ENCODE results near the gene INPP5D. TPM values are rescaled to one million over a fixed set of nuclear protein-coding genes. Genes with fewer than 3 reads are reported as not detected.

Gene INPP5D
- total and polyA plus RNA-seq, 7 donors, result 1.2 to 4.2 (median 2.8) TPM

DNA sequence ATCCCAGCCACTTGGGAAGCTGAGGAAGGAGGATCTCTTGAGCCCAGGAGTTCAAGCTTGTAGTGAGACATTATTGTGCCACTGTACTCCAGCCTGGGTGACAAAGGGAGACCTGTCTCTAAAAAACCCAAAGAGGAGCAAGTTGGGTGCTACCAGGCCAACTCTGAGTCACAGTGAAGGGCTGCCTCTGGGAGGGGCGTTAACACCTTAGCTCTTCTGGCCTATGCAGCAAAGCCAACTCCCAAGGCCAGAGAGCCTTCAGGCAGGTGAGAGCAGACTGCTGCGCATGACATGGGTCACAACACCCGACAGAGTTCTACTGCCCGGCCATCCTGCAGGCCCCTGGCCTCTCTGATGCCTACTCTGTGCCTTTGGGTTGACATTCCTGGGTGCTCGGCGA is 158.7 kb downstream of the INPP5D start:
- no peaks in the 10 kb centered on the region for H3K9me3 ChIP-seq
- H3K27me3 ChIP-seq (ENCODE audit: insufficient read depth in 3 of 3, low read length in 2 of 3), result no peaks in the 10 kb centered on the region
- no peak for TF ChIP-seq CTCF (IDR thresholded peaks at IDR 0.05)
- no peak for ATAC-seq
- no peaks in the 10 kb centered on the region for H3K4me1 ChIP-seq
- no peak overlapping the region for H3K27ac ChIP-seq
- no peak overlapping the region for H3K4me3 ChIP-seq
- no peaks in the 10 kb centered on the region for H3K36me3 ChIP-seq (ENCODE audit: insufficient read depth in 1 of 2, low read depth in 1 of 2)
- intact Hi-C loops (cut with DNase I), result no loop called here
- no peak for DNase-seq
- 94 to 98% (median 96%) methylated on average over 6 of the region's 6 CpGs for WGBS, 3 donors

GRCh38 chr2:233219848-233220247 is 159.7 kb downstream of the INPP5D start:
- ATAC-seq (no peak), DNase-seq (no peak)
- no peaks in the 10 kb centered on the region for H3K27me3 ChIP-seq (ENCODE audit: insufficient read depth in 3 of 3, low read length in 2 of 3)
- no peak for TF ChIP-seq CTCF (IDR thresholded peaks at IDR 0.05)
- intact Hi-C loops (cut with DNase I), result no loop called here
- 80 to 100% (median 100%) methylated on average over 1 of the region's 1 CpG for WGBS, 3 donors
- H3K4me3 ChIP-seq, result no peak overlapping the region
- no peaks in the 10 kb centered on the region for H3K36me3 ChIP-seq (ENCODE audit: insufficient read depth in 1 of 2, low read depth in 1 of 2)
- H3K27ac ChIP-seq, result no peak overlapping the region
- H3K9me3 ChIP-seq, result no peaks in the 10 kb centered on the region
- H3K4me1 ChIP-seq, result no peaks in the 10 kb centered on the region

GRCh38 chr2:233221378-233222063 is 161.4 kb downstream of the INPP5D start:
- WGBS, 3 donors, result 55 to 60% (median 58%) methylated on average over 2 of the region's 2 CpGs
- ATAC-seq, result no peak

DNA sequence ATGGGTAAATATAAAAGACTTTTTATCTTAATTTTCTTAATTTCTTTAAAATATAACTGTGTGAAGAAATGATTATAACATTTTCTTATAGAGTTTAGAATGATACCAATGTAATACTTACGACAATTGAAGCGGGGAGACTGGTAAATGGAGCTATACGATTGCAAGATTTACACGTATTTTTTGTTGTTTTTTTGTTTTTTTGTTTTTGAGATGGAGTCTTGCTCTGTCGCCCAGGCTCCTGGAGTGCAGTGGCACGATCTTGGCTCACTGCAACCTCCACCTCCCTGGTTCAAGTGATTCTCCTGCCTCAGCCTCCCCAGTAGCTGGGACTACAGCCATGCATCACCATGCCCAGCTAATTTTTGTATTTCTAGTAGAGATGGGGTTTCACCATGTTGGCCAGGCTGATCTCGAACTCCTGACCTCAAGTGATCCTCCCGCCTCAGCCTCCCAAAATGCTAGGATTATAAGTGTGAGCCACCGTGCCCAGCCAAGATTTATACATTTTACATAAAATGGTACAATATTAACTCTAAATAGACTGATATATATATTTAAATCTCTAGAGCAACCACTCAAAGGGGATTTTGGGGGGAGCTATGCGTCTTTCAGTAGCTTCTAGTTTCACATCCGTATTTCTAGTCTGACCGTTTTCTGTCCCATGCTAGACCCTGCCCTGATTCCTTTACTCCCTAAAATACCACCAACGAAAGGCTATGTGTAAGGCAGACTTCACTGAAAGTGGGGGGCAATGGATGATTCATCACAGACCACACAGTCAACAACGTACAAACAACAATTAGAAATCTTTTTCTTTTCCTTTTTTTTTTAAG is 163.1 kb downstream of the INPP5D start:
- ATAC-seq (no peak), DNase-seq (no peak)
- no peaks in the 10 kb centered on the region for H3K27me3 ChIP-seq (ENCODE audit: insufficient read depth in 3 of 3, low read length in 2 of 3)
- no peaks in the 10 kb centered on the region for H3K9me3 ChIP-seq
- intact Hi-C loops (cut with DNase I), result no loop called here
- H3K4me3 ChIP-seq, result no peak overlapping the region
- no peak for TF ChIP-seq CTCF (IDR thresholded peaks at IDR 0.05)
- 81 to 85% (median 84%) methylated on average over 14 of the region's 14 CpGs for WGBS, 3 donors
- H3K27ac ChIP-seq, result no peak overlapping the region
- no peaks in the 10 kb centered on the region for H3K36me3 ChIP-seq (ENCODE audit: insufficient read depth in 1 of 2, low read depth in 1 of 2)
- no peaks in the 10 kb centered on the region for H3K4me1 ChIP-seq

More at GRCh38 chr2:233221378-233222063, 161.4 kb downstream of the INPP5D start:
- intact Hi-C loops (cut with DNase I), result no loop called here
- Histone ChIP-seq H3K4me1 (no peaks in the 10 kb centered on the region), H3K27me3 (ENCODE audit: insufficient read depth in 3 of 3, low read length in 2 of 3) (no peaks in the 10 kb centered on the region), H3K27ac (no peak overlapping the region), H3K4me3 (no peak overlapping the region), H3K36me3 (ENCODE audit: insufficient read depth in 1 of 2, low read depth in 1 of 2) (no peaks in the 10 kb centered on the region), H3K9me3 (no peaks in the 10 kb centered on the region)
- DNase-seq, result no peak
- TF ChIP-seq CTCF (IDR thresholded peaks at IDR 0.05), result no peak
